ENCODE data around the gene NR1D1.
A peak's percentile ranks its signal among the peaks of the same experiment; 100 is the strongest.

Gene NR1D1

DNA sequence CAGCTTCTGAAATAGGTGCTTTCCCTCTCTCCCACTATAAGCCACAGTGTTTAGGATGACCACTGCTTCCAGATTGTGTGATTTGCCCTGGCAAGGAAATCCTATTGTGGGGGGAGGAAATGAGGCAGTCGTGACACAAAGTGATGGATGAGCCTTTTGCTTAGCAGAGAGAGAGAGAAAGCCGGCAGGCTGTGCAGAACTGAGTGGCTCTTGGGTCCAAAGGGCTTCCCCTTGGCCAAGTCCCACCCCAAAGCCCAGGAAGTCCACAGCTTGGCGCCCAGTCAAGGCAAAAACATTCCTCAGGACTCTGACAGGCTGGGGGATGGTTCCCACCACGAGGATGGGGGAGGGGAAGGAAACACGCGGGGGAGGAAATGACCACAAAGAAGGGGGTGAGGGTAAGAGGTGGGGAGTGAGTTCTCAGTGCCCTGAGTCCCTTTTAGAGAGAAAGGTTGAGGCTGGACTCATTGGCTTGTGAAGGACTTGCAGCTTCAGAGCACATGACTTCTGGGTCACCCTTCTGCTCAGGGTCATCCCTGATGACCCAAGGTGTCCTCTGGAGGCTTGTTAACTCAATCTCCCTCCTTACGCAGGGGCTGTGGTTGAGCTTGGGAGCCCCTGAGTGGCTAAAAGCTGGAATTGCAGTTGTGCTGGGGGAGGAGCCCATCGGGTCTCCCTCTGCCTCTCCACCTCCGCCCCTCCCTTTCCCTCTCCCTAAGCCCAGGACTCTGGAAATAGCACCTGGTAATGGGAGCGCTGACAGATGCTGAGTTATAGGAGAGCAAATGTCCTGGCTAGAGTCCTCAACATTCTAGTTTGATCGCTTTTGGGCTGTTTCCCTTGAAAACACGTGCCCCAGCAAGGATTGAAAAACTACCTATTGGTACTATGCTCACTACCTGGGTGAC, 11.1 kb upstream of the NR1D1 start:
- peak in 1 of 3 experiments; percentile 40 for DNase-seq (ENCODE audit: low read depth in 2 of 3, low spot score in 2 of 3)

DNA sequence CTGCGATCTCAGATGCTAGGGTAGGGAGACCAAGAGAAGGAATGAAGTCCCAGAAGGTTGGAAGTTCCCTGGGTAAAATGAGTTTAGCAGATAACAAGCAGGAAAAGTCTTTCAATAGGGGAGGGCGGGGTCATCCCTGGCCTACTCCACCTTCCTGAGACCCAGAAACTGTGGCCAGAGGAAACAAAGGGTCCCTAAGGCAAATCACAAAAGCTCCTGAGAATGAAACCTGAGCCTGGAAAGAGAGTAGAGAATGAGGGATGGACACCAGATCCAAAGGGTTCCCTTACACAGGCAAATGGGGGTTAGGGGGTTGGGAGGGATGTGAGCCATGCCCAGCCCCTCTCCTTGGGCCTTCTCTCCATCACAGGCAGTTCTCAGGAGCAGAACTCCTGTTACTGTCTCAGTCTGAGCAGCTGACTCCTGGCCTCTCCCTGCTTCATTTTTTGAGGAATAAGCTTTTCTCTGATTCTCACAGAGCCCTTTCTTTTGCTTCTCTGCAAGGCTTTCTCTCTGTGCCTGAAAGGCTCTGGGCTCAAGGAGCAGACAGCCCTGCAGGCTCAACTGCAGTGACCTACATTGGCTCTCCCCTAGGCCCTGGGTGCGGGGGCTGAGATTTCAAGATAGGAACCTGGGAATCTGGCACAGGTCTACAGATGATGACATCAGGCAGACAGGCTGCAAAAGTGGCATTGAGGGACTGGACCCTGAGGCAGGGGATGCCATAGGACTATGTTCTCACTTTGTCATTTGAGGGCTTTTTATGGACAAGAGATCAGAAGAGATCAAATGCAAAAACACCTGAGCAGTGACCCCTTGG, 9.8 kb upstream of the NR1D1 start:
- no peak for DNase-seq (ENCODE audit: low read depth in 2 of 3, low spot score in 2 of 3)

- DNase-seq (ENCODE audit: low read depth in 2 of 3, low spot score in 2 of 3), result no peak
Measured at GRCh38 chr17:40108970-40109824, 8.8 kb upstream of the NR1D1 start.

DNA sequence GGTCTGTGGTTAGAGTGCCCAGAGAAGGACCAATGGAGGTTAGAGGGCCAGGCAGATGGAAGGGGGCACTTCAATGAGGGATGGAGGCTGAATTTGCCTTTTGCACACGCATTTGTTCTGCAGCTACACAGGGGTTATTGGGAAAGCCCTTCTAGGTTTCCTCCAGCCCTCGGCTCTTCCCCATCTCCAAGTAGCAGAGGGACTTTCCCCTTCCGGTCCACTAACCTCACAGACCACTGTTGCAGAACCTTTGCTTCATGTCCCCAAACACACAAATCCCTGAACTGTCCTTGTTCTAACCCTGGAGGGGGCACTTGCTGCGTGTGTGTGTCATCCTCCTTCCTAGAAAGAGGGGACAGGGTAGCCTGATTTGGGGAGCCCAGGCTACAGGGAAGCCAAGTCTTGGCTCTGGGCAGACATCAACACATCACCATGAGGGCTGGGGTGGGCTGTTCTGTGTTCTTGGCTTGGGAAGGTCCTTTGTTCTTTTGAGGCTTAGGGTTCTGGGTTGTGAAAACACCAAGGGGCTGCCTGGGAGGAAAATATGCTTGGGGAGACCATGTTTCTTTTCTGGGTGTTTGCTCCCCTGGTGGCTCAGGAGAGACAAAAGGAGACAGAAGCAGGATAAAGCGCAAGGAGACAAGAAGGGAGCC, 7.3 kb upstream of the NR1D1 start:
- no peak for DNase-seq (ENCODE audit: low read depth in 2 of 3, low spot score in 2 of 3)

DNA sequence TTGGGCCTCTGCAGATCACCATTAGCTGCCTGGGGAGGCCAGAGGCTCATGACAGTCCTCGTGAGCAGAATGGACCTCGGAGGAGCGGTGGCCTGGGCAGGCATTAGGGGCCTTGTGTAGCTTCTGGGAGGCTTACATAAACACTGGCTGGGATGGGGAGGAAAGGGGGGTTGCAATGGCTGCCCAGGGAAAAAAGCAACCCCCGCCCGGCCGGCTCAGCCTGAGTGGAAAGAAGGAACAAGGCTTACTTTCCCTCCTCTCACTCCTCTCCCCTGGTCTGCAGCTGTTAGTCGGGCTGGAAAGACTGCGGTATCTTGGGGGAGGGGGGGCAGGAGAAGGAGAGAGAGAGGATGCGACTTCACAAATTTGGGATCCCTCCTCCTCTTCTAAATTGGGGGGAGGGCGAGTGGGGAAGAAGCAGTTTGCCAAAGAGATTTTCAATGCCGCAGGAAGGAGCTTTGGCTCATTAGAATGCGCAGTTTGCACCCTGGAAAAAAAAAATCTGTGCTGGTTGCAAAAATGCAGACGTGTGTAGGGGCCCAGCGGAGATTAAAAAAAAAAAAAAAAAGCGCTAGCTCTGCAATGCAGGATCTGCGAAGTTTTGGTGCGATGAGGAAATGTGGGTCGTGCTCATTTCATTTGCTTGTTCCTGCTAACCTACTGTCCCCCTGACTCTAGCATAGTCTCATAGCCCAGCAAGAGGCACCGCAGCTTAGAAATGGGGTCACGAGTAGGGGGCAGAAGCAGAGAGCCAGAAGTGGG, 6.6 kb upstream of the NR1D1 start:
- no peak for DNase-seq (ENCODE audit: low read depth in 2 of 3, low spot score in 2 of 3)

DNA sequence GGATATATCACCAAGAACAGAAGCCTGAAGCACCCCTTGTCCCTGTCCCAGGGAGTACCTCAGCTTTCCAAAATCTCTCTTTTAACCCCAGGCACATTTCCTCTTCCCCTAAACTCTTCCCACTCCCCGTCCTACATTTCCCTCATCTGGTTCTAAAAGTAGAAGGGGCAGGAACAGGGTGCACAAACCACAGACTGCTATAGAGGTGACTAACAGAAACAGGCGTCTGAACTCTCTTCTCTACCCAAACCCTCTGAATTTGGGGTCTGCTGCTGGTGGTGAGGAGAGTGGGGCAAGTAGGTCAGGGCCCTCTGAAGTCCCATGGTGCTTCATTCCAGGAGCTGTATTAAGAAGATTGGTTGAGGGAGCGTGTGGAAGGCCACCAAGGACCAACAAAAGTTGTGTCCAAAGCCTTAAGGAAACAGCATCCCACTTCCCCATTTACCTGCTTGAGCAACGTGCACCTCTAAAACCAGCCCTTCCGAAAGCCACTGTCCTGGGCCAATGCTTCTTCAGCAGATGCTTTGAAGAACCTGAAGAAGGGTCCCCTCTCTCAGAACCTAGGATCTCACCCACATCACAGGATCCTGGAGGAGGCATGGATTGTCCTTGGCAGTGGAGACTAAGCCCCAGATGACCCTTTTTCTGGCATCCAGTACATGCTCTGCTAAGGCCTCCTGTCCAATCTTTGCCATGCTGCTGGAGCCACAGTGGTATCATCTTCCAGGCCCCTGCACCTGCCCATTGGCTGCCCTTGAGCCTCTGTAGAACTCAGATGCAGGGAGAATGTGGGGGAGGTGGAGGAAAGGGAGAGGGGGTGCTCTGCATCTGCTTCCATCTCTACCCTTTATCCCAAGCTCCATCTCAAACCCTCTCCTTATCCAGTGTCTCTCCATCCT, 5.7 kb upstream of the NR1D1 start:
- no peak for DNase-seq (ENCODE audit: low read depth in 2 of 3, low spot score in 2 of 3)

- no peak for DNase-seq (ENCODE audit: low read depth in 2 of 3, low spot score in 2 of 3)
Measured at GRCh38 chr17:40104594-40105486, 4.5 kb upstream of the NR1D1 start.

DNA sequence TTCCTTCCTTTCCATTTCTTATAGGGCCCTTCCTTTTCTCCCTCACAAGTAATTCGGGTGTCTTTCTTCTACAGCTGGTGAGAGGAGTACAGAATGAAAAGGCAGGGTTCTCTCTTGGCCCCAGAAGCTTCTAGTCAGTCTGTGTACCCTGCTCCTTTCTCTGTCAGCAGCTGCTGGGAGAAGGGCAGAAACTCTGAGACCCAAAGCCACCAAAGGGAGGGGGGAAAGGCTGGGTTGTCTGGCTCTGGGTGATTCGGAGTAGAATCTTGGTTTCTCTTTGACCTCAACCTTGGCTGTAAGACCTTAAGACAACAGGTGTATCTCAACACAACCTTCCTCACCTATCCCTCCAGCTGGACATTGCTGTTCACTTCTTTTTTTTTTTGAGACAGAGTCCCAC, 3.3 kb upstream of the NR1D1 start:
- no peak for DNase-seq (ENCODE audit: low read depth in 2 of 3, low spot score in 2 of 3)

- DNase-seq (ENCODE audit: low read depth in 2 of 3, low spot score in 2 of 3), result no peak
Measured at GRCh38 chr17:40103071-40103661, 2.8 kb upstream of the NR1D1 start.

- DNase-seq (ENCODE audit: low read depth in 2 of 3, low spot score in 2 of 3), result no peak
Measured at GRCh38 chr17:40101367-40102210, 1.2 kb upstream of the NR1D1 start.

- DNase-seq (ENCODE audit: low read depth in 2 of 3, low spot score in 2 of 3), result peak; percentile 69 to 82 (median 79)
Measured at GRCh38 chr17:40100669-40101366, 429 bp upstream of the NR1D1 start.

DNA sequence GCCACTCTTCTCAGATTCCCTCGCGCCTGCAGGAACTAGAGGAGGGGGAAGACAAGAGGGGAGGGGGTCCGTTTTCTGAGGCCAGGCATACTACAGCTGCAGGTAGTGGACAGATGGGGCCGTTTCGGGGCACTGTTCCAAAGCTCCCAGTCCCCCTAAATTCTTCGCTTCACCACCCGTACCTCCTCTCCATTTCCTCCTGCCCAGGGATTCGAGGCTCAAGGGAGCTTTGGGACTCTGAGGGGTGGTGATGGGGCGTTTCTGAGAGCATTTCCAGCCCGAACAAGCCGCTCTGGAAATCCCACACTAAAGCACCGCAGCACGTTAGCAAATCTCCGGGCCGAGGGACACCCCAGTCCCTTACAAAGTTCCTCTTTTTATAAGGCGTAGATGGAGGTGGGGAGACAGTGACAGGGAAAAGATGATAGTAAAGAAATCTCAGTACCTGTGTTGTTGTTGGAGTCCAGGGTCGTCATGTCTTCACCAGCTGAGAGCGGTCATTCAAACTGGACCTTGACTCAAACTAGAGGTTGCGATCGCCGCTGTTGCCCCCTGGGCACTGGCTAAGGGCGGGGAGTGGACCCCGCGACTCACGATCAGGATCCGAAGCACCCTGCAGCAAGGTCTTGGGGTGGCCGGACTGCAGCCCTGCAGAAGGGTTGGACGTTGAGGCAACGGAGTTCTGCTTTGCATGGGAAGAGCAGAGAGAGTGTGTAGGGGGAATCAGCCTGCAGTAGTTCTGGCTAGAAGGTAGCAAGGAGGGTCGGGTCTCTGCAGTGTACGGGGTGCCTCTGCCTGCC, 570 bp downstream of the NR1D1 start:
- no peak for DNase-seq (ENCODE audit: low read depth in 2 of 3, low spot score in 2 of 3)

DNA sequence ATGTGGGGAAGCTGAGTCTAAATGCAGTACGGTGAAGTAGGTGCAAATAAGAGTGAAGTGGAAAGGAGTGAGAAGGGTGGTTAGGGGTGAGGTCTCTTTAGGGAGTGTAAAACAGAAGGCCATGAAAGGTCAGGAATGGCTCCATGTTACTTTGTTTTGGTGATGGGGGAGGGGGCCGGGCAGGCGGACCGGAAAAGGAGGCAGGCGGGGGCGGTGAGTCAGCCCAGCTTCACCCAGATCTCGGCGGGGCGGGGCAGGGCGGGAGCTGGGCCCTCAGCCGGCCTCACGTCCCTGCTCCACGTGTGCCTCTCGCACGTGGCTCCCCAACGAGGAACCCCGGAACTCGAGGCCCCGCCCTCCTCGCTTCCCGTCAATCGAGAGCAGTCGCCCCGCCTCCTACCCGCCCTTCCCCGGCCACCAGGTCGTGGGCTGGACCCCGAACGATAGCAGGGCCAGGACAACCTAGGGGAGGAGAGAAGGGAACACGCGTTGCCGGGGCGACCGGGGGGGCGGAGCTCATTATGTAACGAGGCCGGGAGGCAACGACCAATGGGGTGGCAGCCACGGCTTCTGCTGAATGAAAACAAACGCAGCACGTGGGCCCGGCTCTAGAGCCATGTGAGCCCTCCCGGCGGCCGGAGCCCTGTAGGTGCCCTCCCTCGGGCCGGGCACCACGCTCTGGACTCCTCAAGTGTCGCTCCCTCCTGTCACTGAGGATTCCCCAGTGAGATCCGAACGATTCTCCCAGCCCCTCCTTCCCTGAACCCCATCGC, 1.4 kb downstream of the NR1D1 start:
- peak; percentile 94 to 97 (median 97) for DNase-seq (ENCODE audit: low read depth in 2 of 3, low spot score in 2 of 3)

Measured in activated CD8-positive, alpha-beta memory T cell treated with anti-CD3 and anti-CD28 coated beads for 48 hours (primary cell).